GM21528 (cell line): ENCODE measurements around the gene SERPINB2.
A peak's percentile ranks its signal among the peaks of the same experiment; 100 is the strongest.

Experiments used
- ATAC-seq: cut with Tn5 transposase; IDR thresholded peaks from one replicate; pipeline ENCODE4 v1.9.1; 2021; ENCODE audit warnings: mild to moderate bottlenecking, moderate library complexity; ENCODE audit not compliant: unreplicated experiment, low FRiP score

Gene SERPINB2, protein sequence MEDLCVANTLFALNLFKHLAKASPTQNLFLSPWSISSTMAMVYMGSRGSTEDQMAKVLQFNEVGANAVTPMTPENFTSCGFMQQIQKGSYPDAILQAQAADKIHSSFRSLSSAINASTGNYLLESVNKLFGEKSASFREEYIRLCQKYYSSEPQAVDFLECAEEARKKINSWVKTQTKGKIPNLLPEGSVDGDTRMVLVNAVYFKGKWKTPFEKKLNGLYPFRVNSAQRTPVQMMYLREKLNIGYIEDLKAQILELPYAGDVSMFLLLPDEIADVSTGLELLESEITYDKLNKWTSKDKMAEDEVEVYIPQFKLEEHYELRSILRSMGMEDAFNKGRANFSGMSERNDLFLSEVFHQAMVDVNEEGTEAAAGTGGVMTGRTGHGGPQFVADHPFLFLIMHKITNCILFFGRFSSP

DNA sequence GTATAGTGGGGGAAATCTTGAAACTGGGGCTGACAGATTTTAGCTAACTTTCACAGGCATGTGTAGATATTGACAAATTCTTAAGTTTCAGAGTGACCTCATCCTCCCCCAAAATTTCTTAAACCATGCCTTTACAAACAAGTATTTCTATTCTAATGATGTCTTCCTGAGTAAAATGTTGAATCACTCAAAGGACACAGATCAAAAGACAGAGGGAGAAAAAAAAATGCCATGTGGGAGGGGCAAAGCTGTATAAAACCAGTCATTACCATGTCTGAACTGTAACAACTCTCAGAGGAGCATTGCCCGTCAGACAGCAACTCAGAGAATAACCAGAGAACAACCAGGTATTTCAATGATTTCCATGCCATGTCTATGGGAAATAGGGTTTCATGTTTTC lies at the start of gene SERPINB2:
SERPINB2 (plus strand) TSS at position 282 of the 400 bp plus-strand sequence. CDS start 3,740 bp downstream, outside the sequence.
- ATAC-seq, result no peak

DNA sequence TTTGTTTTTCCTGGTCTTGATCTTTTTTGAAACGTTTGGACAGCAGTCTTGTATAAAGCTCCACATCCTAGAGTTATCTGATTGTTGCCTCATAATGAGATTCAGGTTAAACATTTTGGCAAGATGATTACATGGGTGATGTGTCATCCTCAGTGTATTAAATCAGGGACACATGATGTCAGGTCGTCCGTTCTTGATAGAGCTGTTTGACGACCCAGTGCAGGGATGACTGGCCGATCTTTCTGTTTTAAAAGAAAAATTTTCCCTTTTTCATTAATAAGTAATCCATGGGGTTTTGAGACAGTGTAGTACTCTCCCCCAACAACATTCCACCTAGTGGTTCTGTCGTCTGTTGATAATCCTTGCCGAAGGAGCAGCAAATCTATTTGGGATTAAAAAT lies 44.5 kb upstream of the SERPINB2 start:
- ATAC-seq, result no peak

DNA sequence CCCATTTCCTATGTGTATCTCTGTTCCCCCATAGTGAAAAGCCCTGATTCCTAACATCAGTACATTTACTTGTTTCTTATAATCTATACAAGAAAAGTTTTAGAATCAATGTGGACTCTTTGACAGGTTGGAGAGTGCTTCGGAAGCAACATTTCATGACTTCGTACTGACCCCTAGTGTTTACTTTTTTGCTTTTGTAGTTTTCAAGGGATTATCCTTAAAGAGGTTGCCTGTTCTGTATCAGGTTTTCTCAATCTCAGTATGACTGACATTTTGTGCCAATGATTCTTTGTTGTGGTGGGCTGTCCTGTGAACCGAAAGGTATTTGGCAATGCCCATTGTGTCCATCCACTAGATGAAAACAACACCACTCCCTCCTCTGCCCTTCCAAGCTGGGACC lies 43.3 kb upstream of the SERPINB2 start:
- ATAC-seq, result peak; percentile 63

DNA sequence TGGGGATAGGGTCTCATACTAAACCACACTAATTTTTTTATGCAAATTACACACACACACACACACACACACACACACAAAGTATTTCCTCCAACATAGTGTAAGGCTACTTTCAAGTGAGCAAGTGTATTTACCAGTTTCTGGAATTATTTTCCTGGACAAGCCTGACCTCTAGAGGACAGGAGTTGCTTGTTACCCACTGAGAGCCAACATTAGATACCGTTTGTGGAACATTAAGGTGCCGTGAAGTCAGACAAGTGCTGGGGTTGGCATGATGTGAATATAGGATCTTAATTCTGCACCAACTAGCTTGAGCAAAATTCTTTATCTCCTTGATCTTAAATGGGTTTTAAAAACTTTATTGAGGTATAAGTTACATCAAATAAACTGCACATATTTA lies 39.3 kb upstream of the SERPINB2 start:
- no peak for ATAC-seq

DNA sequence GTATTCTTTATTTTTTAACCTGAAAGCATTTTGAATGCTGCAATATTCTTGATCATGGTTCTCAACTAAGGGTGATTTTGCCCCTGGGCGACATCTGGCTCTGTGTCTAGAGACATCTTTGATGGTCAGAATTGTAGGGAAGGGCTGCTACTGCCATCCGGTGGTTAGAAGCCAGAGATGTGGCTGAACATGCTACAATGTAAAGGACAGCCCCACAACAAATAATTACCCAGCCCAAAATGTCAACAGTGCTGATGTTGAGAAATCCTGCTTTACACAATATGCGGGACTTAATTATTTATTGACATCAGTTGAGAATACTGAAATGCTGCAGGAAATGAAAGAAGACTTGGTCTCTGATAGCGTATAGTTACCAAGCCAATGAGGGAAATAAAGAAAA lies 37.5 kb upstream of the SERPINB2 start:
- ATAC-seq, result peak; percentile 71

DNA sequence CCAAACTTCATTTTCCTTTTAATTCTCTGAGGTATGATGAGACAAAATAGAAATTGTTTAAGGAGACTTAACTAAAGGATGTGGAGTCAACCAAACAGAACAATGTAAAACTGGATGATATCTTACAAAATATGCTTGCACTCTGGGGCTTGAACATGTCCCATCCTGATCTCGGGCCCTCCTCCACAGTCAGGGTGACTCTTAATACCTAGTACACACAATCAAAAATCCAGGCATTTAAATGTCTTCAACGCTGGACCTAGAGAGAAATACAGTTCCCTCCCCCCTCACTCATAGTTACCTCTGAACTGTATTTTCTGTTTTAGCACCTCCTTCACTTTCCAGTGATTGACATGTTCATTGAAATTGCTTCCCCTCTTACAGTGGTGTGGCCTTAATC lies 36.9 kb upstream of the SERPINB2 start:
- no peak for ATAC-seq

DNA sequence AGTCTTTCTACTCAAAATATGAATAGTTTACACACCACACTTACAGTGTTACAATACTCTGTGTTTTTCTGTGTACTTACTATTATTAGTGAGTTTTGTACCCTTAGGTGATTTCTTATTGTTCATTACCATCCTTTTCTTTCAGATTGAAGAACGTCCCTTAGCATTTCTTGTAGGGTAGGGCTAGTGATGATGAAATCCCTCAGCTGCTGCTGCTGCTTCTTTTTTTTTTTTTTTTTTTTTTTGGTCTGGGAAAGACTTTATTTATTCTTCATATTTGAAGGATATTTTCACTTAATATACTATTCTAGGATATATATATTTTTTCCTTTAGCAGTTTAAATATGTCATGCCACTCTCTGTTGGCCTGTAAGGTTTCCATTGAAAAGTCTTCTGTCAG lies 29.0 kb upstream of the SERPINB2 start:
- ATAC-seq, result no peak

DNA sequence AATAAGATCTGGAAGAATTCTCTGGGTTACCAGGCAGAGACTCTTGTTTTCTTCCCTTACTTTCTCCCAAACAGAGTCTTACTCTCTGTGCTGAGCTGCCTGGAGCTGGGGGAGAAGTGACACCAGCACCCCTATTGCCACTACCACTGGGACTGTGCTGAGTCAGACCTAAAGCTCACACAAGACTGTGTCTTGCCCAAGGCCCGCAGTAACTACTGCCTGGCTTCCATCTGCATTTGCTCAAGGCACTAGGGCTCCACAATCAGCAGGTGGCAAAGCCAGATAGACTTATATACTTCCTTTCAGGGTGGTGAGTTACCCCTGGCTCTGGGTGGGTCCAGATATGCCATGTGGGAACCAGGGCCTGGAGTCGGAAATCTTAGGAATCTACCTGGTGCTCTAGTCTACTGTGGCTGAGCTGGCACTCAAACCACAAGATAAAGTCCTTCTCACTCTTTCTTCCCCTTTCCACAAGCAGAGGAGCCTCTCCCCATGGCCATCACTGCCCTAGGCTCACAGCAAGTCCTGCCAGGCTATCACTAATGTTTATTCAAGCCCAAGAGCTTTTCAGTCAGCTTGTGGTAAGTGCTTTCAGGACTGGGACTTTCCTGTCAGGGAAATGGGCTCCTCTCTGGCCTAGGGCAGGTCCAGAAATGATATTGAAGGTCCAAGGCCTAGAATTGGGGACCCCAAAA lies 27.6 kb upstream of the SERPINB2 start:
- no peak for ATAC-seq

DNA sequence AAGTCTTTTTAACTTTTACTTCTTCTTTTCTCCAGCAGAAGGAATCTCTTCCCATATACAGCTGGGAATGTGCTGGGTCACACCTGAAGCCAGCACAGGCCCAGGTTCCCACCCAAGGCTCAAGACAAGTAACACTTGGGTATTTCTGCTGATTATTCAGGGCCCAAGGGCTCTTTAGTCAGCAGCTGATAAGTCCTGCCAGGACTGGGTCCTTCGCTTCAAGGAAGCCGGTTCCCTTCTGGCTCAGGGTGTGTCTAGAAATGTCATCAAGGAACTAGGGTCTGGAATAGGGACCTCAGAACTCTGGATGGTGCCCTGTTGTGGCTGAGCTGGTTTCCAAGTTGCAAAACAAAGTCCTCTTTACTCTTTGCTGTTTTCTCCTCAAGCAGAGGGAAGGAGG lies 27.0 kb upstream of the SERPINB2 start:
- no peak for ATAC-seq

DNA sequence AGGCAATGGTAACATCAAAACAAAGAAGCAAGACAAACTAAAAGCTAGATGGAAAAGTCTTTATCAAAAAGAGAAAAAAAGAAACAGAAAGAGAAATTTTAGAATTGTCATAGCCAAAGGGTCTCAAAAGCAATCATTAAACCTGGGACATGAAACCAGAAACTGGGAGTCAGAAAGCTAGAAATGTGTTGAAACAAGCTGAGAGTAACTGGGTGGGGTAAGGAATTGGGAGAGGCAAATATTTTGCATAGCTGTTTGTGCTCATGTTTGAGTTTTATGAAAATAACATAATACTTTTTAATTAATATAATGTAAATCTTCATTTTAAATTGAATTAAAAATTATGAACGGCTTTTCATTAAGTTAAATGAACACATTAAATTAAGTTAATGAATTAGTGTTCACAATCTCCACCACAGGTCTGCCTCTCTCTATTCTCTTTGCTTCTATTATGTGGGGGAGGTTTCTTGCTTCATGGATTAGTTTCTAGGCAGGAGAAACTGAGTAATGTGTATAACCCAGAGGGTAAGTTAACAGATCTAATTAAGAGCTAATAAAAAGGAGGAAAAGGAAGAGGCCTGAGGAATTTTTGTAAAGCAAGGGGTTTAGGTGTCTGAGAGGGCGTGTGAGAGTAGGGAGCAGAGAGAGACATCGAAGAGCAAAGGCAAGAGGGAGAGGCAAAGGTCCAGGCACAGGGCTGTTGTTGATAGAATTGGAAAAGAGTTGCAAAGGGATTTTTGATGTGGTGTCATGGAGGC lies 20.0 kb upstream of the SERPINB2 start:
- ATAC-seq, result no peak

DNA sequence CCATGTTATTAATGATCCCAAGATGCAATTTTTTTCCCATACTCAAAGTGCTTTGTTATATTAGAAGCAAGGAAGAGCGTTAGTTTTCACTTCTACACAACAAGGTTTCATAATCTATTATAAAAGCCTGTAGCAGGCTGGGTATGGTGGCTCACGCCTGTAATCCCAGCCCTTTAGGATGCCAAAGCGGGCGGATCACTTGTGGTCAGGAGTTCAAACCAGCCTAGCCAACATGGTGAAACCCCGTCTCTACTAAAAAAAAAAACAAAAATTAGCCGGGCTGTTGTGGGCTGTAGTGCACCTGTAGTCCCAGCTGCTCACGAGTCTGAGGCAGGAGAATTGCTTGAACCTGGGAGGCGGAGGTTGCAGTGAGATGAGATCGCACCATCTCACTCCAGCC lies 19.0 kb upstream of the SERPINB2 start:
- no peak for ATAC-seq

DNA sequence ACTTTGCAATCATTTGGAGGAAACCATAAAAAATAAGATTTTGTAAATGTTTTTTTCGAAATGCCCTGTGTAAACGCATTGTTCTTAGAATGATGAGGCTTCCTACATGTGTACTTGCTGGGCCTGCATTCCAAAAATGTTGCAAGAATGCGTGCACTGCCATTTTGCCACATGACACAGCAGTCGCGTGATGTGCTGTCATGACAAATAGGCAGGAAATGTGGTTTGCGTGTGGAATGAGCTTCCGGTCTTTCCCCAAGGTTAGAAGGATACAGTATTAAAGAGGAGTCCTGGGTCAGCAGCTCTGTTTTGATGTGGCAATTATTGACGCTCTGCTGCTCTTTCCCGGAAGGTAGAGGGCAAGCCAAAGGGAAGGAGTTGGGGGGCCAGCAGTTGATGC lies 18.1 kb upstream of the SERPINB2 start:
- ATAC-seq, result no peak

DNA sequence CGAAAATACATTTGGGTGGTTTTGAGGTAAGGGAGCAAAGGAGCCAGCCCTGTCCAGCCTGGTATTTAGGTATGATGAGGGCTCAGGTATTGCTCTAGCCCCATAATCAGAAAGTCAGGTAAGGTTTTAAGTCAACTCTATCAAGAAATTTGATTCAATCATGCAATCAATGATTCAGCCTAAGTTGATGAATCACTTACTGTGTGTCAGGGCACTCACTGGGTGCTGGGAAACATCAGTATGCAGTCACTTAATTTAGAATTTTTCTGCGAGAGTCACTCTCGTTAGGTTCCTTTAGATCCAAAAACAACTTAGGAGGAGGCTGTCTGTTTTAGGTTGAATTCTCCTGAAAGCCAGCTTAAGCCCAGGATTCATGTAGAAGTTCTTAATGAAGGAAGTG lies 17.7 kb upstream of the SERPINB2 start:
- no peak for ATAC-seq

DNA sequence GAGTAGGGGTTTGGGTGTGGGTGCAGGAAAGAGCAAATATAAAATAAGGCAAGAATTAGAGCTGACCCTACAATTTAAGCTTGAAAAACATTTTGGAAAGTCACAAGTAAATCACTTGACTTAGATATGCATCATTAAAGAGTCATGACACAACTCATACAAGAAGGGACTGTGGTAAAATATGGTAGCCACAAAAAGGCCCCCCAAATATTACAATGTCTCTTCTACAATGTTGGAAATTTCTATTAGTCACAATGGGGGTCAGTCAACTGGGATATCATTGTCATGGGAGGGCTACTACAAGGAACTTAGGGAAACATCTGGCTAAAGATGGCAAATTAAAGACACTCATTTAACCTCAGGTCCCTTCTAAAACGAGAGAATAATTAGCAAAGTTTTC lies 15.7 kb upstream of the SERPINB2 start:
- no peak for ATAC-seq

DNA sequence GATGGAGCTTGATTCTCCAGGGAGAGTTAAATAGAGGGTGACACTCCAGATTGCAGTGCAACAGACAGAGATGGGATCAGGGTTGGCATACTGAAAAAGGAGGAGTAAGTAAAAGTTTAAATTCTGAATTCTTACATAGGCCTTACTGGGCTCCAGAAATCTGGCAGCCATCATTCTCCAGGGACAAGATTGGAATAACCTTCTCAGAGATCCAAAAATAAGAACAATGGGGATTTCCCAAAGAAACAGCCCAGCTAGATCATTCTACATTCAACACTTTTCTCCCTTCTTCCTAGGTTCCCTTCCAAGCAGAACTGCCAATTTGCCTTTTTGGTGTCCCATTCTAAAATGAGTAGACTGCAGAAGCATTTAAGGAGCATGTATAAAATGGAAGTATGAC lies 14.9 kb upstream of the SERPINB2 start:
- ATAC-seq, result no peak

DNA sequence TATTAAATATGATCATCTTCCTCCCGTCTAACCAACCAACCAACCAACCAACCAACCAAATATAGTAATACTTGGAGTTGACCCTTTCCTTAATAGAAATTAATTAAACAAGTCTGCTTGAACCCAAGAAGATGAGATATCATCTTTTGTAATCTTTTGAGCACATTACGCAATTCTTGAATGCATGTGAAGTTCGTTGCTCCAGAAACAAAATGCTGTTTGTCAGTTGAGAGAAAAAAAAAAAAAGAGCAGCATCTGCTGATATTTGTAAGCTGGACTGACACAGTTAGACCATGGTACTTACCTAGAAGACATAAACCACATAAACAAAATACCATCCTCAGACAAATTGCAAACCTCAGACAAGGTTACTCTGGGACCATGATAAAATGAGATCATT lies 9.2 kb upstream of the SERPINB2 start:
- no peak for ATAC-seq

DNA sequence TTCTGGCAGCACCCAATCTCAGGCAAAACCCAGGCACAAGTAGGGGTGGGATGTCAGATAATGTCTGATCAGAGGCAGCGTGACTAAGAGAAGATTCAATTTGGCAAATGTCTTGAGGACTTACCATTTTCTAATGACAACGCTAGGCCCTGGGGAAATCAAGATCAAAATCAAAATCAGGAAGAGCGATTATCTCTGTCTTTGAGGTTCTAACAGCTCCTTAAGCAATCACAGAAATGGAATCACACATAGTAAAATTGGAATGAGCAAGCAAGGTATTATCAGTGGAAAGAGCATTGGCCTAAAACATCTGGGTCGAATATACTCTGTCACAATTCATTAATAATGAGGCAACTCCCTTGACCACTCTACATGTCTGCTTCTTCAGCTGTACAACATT lies 8.6 kb upstream of the SERPINB2 start:
- ATAC-seq, result no peak

DNA sequence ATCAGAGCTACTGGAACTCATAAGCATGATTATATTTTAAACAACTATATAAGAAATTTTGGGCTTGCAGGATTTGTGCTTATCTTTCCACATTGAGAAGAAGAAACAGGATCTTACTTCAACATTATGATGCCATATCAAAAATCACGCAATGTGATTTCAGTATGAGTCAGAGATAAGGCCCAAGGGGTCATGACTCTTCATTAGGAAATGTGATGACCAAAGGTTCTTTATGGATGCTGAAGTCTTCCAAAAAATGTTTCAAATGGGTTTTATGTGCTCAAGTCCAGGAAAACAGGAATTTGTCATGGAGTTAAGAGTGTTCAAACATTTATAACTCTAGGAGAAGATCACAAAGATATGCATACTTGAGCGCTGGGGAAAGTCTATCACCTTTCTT lies 7.8 kb upstream of the SERPINB2 start:
- no peak for ATAC-seq

DNA sequence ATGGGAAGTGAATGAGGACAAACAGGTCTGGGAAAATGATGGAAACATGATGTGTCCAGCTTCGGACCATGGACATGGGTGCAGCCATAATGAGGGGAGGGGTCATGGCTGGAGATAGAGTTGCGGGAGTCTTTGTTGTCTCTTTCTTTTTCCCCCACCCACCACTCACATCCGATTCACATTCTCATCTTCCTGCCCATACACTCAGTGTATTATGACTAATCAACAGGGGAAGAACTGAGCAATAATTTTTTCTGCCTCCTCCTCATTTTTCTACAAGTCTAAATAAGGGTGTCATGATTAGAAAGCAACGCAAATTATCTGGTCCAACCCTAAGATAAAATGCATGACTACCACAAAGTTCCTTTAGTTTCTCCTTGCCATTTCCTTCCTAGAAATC lies 5.7 kb upstream of the SERPINB2 start:
- no peak for ATAC-seq

DNA sequence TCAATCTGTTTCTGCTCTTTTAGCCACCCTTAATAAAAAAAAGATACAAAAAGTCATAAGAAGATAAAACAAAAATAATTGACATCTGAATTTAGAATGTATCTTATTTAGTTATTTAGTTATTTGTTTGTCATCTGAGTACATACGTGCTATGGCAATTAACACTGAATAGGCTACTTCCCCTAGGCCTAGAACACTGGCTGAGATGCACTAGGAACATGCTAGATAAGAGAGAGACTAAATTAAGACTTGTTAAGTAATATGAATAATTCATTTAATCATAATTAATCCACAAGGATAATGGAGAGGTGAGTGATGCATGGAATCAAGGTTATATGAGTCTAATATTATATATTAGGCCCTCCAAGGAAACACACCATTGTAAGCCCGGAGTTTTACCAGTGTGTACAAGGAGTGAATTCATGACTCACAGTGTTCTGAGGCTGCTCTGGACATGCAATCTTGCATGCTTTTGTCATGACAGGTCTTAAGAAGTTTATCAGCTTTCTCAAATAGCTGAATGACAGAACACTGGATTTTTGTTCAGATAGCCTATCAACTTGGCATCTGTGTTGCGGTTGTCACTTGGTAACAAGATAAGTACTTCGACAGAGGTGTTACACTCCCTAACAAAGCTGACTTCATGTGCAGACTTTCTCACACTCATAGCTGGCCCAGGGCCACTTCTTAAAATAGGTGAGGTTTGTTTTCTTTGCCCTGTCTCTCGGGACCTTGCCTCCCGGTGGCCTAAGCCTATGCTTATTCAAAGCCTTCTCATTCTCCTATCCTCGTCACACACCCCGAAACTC lies 5.0 kb upstream of the SERPINB2 start:
- no peak for ATAC-seq

DNA sequence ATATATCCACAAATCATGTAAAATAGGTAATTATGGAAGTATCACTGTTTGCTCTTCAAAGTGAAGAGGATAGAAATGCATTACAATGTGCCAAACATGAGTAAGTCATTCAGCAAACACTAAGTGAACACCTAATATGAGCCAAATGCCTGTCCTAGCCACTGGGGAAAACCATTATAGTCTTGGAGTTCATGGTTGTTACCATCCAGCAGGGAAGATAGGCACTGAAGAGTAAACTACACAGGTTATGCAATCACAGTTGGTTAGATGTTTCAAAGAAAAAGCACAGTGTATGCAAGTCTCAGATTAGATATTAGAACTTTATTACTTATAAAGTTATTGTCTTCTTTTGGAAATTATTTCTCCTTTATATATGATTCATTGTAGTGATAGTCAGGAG lies 3.9 kb upstream of the SERPINB2 start:
- no peak for ATAC-seq
